Measurements from ENCODE around the gene SLC7A5.
A peak's percentile ranks its signal among the peaks of the same experiment; 100 is the strongest.

Gene SLC7A5

DNA sequence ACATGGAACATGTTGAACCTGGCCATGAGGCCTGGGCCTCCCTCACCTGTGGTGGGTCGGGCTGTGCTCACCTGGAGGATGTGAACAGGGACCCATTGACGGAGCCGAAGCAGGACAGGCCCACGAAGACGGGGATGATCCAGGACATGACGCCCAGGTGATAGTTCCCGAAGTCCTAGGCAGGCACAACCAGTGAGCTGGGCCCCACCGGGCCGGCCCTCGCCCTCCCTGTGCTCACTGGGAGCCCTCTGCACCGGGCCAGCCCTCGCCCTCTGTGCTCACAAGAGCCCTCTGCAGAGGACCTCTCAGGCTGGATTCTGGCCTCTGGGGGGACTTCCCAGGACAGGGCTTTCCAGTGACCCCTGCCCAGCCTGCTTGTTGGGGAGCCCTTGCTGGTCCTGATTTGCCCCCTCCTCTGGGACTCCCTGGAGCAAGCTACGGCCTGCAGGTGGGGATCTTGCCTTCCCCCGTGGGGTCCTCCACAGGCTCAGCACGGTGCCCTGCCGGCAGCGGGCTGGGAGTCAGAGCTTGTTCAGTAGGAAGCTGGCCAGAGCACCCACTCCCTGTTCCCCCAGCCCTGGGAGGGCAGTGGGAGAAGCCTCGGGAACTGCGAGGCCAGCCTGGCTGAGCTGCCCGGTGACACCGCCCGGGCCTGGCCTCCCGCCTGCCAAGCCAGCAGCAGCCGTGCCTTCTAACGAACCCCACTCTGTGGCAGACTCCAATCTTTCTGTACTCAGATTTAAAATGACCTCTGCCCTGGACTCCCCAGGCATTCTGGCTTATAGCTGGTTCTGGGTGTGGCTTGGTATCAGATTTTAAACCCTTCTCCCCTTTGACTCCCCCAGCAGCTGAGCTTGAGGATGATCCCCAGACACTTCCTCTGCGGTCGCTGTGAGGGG is 30.4 kb downstream of the SLC7A5 start:
- Histone ChIP-seq H3K4me1 (ENCODE audit: control insufficient read depth in 5 of 5, insufficient read depth in 5 of 5, low read length in 5 of 5) (peaks cover 2 to 16% (median 12%) of the 10 kb centered on the region in 5 donors), H3K9me3 (ENCODE audit: control insufficient read depth in 5 of 5, low read length in 5 of 5) (no peaks in the 10 kb centered on the region), H3K36me3 (ENCODE audit: control insufficient read depth in 5 of 5, insufficient read depth in 5 of 5, low read length in 5 of 5) (peaks cover 0 to 4% (median 0%) of the 10 kb centered on the region in 5 donors), H3K27me3 (ENCODE audit: control insufficient read depth in 5 of 5, insufficient read depth in 4 of 5, low read length in 5 of 5) (no peaks in the 10 kb centered on the region), H3K9ac (ENCODE audit: low read length in 5 of 5) (peak overlapping the region in 1 of 5 donors; percentile 38), H3K27ac (ENCODE audit: low read depth, low read length) (no peak overlapping the region), H3K4me3 (ENCODE audit: low read depth in 1 of 5, low read length in 5 of 5) (no peak overlapping the region)

DNA sequence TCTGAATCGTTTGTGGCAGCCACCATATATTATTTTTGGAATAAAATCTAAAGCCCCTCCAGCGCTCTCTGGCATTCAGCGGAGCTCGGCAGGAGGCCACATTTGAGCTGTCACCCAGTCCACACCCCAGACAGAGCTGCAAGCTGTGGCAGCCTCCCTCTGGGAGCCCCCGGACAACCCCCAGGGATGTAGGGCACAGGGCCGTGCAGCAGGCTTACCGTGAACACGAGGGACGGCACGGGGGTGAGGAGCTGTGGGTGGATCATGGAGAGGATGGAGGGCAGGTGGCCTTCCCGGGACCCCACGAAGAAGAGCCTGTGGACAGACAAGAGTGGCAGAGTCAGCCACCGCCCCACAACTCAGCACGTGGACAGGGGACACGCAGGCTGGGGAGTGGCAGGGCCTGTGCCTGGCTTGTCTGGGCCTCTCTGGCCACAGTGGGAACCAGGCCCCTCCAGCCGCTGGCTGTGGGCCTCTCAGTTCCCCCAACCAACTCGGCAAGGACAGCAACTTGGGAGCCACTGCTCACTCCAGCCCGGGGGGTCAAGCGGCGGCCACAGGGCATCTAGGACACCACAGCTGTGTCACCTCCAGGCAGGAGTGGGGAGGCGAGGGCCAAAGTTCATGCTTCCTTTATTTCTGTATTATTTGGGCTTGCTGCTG is 31.5 kb downstream of the SLC7A5 start:
- Histone ChIP-seq H3K36me3 (ENCODE audit: control insufficient read depth in 5 of 5, insufficient read depth in 5 of 5, low read length in 5 of 5) (peaks cover 0 to 4% (median 0%) of the 10 kb centered on the region in 5 donors), H3K4me1 (ENCODE audit: control insufficient read depth in 5 of 5, insufficient read depth in 5 of 5, low read length in 5 of 5) (peaks cover 2 to 13% (median 12%) of the 10 kb centered on the region in 5 donors), H3K27me3 (ENCODE audit: control insufficient read depth in 5 of 5, insufficient read depth in 4 of 5, low read length in 5 of 5) (no peaks in the 10 kb centered on the region), H3K4me3 (ENCODE audit: low read depth in 1 of 5, low read length in 5 of 5) (no peak overlapping the region), H3K27ac (ENCODE audit: low read depth, low read length) (no peak overlapping the region), H3K9ac (ENCODE audit: low read length in 5 of 5) (no peak overlapping the region), H3K9me3 (ENCODE audit: control insufficient read depth in 5 of 5, low read length in 5 of 5) (no peaks in the 10 kb centered on the region)

DNA sequence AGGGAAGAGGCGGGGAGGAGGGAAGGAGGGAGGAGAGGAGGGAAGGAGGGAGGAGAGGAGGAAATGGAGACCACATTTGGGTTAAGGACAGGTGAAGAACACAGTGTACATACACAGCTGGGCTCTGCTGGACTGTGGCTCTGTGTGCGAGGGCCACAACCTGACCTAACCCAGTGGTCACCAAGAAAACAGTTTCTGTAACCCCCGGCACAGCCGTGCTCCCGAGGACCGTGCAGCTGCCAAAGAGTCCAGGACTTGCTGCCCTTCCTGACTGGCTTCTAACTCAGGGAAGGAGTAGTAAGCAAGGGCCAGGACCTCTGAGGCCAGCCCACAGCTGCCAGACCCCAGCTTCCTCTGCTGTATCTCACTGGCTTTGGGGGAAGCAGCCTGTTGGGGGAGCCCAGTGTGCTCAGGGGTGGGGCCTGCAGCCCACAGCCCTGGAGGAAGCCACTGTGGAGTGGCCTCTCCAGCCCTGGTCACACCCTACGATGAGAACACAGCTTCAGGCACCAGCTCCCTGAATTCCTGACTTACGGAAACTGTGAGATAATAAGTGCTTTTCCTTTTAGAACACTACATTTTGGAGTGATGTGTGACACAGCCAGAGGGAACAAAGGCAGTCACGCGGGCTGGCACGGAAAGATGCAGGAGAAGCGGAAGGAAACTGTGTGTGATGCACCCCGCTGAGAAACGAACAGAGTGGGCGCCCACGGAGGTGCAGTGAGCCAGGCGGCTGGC is 32.3 kb downstream of the SLC7A5 start:
- Histone ChIP-seq H3K27ac (ENCODE audit: low read depth, low read length) (no peak overlapping the region), H3K36me3 (ENCODE audit: control insufficient read depth in 5 of 5, insufficient read depth in 5 of 5, low read length in 5 of 5) (peaks cover 0 to 4% (median 0%) of the 10 kb centered on the region in 5 donors)

DNA sequence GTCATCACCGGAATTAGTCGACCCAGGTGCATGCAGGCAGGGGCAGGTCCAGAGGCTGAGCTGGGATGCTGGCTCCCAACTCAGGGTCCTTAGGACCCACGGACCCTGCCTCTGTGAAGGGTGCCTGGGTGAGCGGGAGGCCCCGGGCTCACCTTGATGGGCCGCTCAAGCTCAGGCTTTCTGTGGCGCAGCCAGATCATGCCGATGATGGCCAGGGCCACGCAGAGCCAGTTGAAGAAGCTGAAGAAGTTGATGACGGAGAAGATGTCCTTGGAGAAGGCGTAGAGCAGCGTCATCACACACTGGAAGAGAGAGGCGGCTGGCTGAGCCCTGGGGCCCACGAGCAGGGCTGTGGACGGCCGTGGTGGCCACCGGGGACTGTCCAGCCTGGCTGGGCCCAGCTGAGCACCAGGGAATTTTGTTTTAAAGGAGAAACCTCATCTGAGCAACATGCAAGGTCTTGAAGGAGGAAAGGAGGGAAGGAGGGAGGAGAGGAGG is 32.9 kb downstream of the SLC7A5 start:
- Histone ChIP-seq H3K27me3 (ENCODE audit: control insufficient read depth in 5 of 5, insufficient read depth in 4 of 5, low read length in 5 of 5) (no peaks in the 10 kb centered on the region), H3K36me3 (ENCODE audit: control insufficient read depth in 5 of 5, insufficient read depth in 5 of 5, low read length in 5 of 5) (peaks cover 0 to 4% (median 0%) of the 10 kb centered on the region in 5 donors), H3K9me3 (ENCODE audit: control insufficient read depth in 5 of 5, low read length in 5 of 5) (no peaks in the 10 kb centered on the region), H3K4me1 (ENCODE audit: control insufficient read depth in 5 of 5, insufficient read depth in 5 of 5, low read length in 5 of 5) (peaks cover 2 to 13% (median 12%) of the 10 kb centered on the region in 5 donors), H3K27ac (ENCODE audit: low read depth, low read length) (no peak overlapping the region), H3K9ac (ENCODE audit: low read length in 5 of 5) (no peak overlapping the region), H3K4me3 (ENCODE audit: low read depth in 1 of 5, low read length in 5 of 5) (no peak overlapping the region)

More for the DNA sequence above, 32.3 kb downstream of the SLC7A5 start:
- H3K4me1 ChIP-seq (ENCODE audit: control insufficient read depth in 5 of 5, insufficient read depth in 5 of 5, low read length in 5 of 5), result peaks cover 2 to 13% (median 12%) of the 10 kb centered on the region in 5 donors
- no peak overlapping the region for H3K4me3 ChIP-seq (ENCODE audit: low read depth in 1 of 5, low read length in 5 of 5)
- H3K9me3 ChIP-seq (ENCODE audit: control insufficient read depth in 5 of 5, low read length in 5 of 5), result no peaks in the 10 kb centered on the region
- no peak overlapping the region for H3K9ac ChIP-seq (ENCODE audit: low read length in 5 of 5)
- H3K27me3 ChIP-seq (ENCODE audit: control insufficient read depth in 5 of 5, insufficient read depth in 4 of 5, low read length in 5 of 5), result no peaks in the 10 kb centered on the region

DNA sequence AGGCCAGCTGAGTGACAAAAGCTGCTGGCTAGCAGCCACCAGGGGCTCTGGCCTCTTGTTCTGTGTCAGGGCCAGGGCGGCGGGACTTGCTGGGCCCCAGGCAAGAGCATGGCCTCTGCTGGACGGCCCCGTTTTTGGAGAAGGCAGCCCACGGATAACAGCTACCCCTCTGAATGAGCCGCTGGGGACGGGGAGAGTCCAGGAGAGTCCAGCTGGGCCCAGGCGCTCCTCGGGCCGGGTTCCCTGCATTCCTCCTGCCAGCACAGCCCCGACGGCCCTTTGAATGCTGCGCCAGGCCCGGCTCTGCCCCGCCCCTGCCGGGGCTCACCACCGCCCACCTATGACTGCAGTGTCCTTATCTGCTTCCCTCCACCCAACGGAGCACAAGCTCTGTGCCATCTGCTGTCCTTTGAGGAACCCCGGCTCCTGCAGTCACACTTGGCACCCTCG is 33.4 kb downstream of the SLC7A5 start:
- peaks cover 0 to 4% (median 0%) of the 10 kb centered on the region in 5 donors for H3K36me3 ChIP-seq (ENCODE audit: control insufficient read depth in 5 of 5, insufficient read depth in 5 of 5, low read length in 5 of 5)
- no peak overlapping the region for H3K4me3 ChIP-seq (ENCODE audit: low read depth in 1 of 5, low read length in 5 of 5)

DNA sequence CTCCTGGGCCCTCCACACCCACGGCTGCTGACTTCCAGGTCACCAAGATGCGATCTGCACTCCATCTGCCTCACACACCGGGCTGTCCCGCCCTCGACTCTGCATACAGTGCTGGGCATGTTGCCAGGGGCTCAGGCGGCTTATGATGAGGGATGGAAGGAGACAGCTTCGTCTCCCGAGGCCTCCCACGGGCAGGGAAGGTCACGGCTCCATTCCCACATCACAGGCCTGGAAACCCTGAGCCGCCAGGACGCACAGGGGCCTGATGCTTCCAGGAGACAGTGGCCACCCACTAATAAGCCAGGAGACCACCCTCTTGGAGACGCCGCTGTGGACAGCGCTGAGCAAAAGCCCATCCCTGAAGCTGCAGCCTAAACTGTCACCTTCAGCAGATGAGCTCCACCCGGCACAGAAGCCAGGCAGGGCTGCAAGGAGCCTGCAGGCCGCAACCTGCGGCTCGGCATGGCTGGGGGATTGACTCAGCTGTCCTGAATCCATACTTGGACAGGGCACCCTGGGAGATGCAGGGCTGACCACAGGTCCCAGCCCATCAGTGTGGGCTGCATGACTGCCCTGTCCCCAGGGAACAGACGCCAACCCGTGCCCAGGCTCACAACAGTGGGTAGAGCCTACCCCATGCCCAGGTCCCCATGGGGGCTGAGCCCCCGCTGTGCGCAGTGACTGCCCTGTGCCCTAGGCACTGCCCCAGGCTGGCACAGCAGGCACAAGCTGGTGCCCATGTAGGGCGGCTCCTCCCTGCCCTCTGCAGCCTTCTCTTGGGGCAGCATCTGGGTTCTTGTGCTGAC is 34.4 kb downstream of the SLC7A5 start:
- H3K27ac ChIP-seq (ENCODE audit: low read depth, low read length), result no peak overlapping the region
- H3K36me3 ChIP-seq (ENCODE audit: control insufficient read depth in 5 of 5, insufficient read depth in 5 of 5, low read length in 5 of 5), result peaks cover 0 to 6% (median 0%) of the 10 kb centered on the region in 5 donors
- H3K4me3 ChIP-seq (ENCODE audit: low read depth in 1 of 5, low read length in 5 of 5), result no peak overlapping the region
- H3K9ac ChIP-seq (ENCODE audit: low read length in 5 of 5), result no peak overlapping the region
- no peaks in the 10 kb centered on the region for H3K9me3 ChIP-seq (ENCODE audit: control insufficient read depth in 5 of 5, low read length in 5 of 5)
- H3K4me1 ChIP-seq (ENCODE audit: control insufficient read depth in 5 of 5, insufficient read depth in 5 of 5, low read length in 5 of 5), result peaks cover 2 to 13% (median 10%) of the 10 kb centered on the region in 5 donors
- H3K27me3 ChIP-seq (ENCODE audit: control insufficient read depth in 5 of 5, insufficient read depth in 4 of 5, low read length in 5 of 5), result no peaks in the 10 kb centered on the region

More for the DNA sequence above, 33.4 kb downstream of the SLC7A5 start:
- H3K4me1 ChIP-seq (ENCODE audit: control insufficient read depth in 5 of 5, insufficient read depth in 5 of 5, low read length in 5 of 5), result peaks cover 2 to 13% (median 12%) of the 10 kb centered on the region in 5 donors
- H3K9me3 ChIP-seq (ENCODE audit: control insufficient read depth in 5 of 5, low read length in 5 of 5), result no peaks in the 10 kb centered on the region
- no peaks in the 10 kb centered on the region for H3K27me3 ChIP-seq (ENCODE audit: control insufficient read depth in 5 of 5, insufficient read depth in 4 of 5, low read length in 5 of 5)
- H3K9ac ChIP-seq (ENCODE audit: low read length in 5 of 5), result no peak overlapping the region
- H3K27ac ChIP-seq (ENCODE audit: low read depth, low read length), result no peak overlapping the region

DNA sequence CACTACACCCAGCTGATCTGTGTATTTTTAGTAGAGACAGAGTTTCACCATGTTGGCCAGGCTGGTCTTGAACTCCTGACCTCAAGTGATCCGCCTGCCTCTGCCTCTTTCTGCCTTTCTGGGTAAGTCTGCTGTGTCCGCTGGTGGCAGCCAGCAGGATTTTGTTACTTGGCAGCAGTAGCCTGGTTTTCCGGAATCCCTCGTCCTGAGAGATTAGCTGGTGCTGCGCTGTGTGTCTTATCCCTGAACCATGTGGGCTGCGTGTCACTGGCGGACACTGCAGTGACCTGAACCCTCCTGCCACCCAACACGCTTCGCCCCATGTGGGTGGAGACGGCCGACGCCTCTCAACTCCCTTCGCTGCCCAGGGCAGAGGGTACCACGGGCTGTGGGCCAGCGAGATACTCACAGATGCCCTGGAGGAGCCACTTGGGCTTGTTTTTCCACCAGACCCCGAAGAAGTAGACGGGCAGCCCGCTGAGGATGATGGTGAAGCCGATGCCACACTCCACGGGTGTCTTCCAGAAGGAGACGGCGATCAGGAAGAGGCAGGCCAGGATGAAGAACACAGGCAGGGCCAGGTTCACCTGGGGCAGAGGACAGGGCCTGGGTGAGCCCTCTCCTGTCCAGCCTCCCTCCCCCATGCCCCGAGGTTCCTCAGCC is 35.2 kb downstream of the SLC7A5 start:
- H3K36me3 ChIP-seq (ENCODE audit: control insufficient read depth in 5 of 5, insufficient read depth in 5 of 5, low read length in 5 of 5), result peaks cover 0 to 6% (median 0%) of the 10 kb centered on the region in 5 donors

DNA sequence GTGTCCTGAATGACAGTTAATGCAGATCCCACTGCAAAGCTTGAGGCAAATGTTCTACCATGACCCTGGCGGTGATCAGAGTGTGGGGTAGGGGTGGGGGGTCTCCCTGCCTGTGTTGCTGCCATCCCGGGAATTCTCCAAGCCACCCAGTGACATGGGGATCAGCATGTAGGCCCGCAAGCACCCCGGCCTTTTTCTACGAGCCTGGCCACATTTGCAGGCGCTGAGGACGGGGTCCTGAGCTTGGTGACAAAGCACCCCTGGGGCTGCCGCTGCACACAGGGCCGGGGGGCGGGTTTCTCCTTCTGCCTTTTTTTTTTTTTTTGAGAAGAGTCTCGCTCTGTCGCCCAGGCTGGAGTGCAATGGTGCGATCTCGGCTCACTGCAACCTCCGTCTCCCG is 35.8 kb downstream of the SLC7A5 start:
- H3K36me3 ChIP-seq (ENCODE audit: control insufficient read depth in 5 of 5, insufficient read depth in 5 of 5, low read length in 5 of 5), result peaks cover 0 to 6% (median 0%) of the 10 kb centered on the region in 5 donors
- H3K9me3 ChIP-seq (ENCODE audit: control insufficient read depth in 5 of 5, low read length in 5 of 5), result no peaks in the 10 kb centered on the region
- peaks cover 0 to 6% (median 0%) of the 10 kb centered on the region in 5 donors for H3K4me1 ChIP-seq (ENCODE audit: control insufficient read depth in 5 of 5, insufficient read depth in 5 of 5, low read length in 5 of 5)
- H3K9ac ChIP-seq (ENCODE audit: low read length in 5 of 5), result no peak overlapping the region
- H3K4me3 ChIP-seq (ENCODE audit: low read depth in 1 of 5, low read length in 5 of 5), result no peak overlapping the region
- no peaks in the 10 kb centered on the region for H3K27me3 ChIP-seq (ENCODE audit: control insufficient read depth in 5 of 5, insufficient read depth in 4 of 5, low read length in 5 of 5)
- H3K27ac ChIP-seq (ENCODE audit: low read depth, low read length), result no peak overlapping the region

More for the DNA sequence above, 35.2 kb downstream of the SLC7A5 start:
- H3K4me1 ChIP-seq (ENCODE audit: control insufficient read depth in 5 of 5, insufficient read depth in 5 of 5, low read length in 5 of 5), result peaks cover under 1 to 6% (median 3%) of the 10 kb centered on the region in 5 donors
- no peaks in the 10 kb centered on the region for H3K9me3 ChIP-seq (ENCODE audit: control insufficient read depth in 5 of 5, low read length in 5 of 5)
- no peak overlapping the region for H3K9ac ChIP-seq (ENCODE audit: low read length in 5 of 5)
- no peaks in the 10 kb centered on the region for H3K27me3 ChIP-seq (ENCODE audit: control insufficient read depth in 5 of 5, insufficient read depth in 4 of 5, low read length in 5 of 5)
- H3K4me3 ChIP-seq (ENCODE audit: low read depth in 1 of 5, low read length in 5 of 5), result no peak overlapping the region
- H3K27ac ChIP-seq (ENCODE audit: low read depth, low read length), result no peak overlapping the region

All from subcutaneous abdominal adipose tissue (tissue), 5 donors.